Smooth muscle cell (in vitro differentiated cells): ENCODE measurements around the gene SMPDL3A. TPM values are rescaled to one million over a fixed set of nuclear protein-coding genes. Genes with fewer than 3 reads are reported as not detected.
A peak's percentile ranks its signal among the peaks of the same experiment; 100 is the strongest.

Experiments
- DNase-seq: peaks from one replicate; lab custom pipeline; 2025; ENCODE audit not compliant: unreplicated experiment; lab: John Stamatoyannopoulos, UW
- H2AFZ ChIP-seq: fragments of 200-600 bp; sonication (generic); 2 replicates; pipeline ENCODE4 v1.6.0; 2016; ENCODE audit warnings: antibody characterized with exemption, low read depth, mild to moderate bottlenecking
- H3F3A ChIP-seq: fragments of 200-600 bp; sonication (generic); 2 replicates; pipeline ENCODE4 v1.6.0; 2017; ENCODE audit warnings: antibody characterized with exemption, low read depth
- H3K27ac ChIP-seq: fragments of 200-600 bp; sonication (generic); 2 replicates; pipeline ENCODE4 v1.5.1; 2016; ENCODE audit warnings: low read depth, mild to moderate bottlenecking
- H3K27me3 ChIP-seq: fragments of 200-600 bp; sonication (generic); 2 replicates; pipeline ENCODE4 v1.6.1; 2016; ENCODE audit warnings: low read depth, mild to moderate bottlenecking
- H3K36me3 ChIP-seq: fragments of 200-600 bp; sonication (generic); 2 replicates; pipeline ENCODE4 v1.5.1; 2016; ENCODE audit warnings: low read depth
- H3K4me1 ChIP-seq: fragments of 200-600 bp; sonication (generic); 2 replicates; pipeline ENCODE4 v1.5.1; 2016; ENCODE audit warnings: low read depth
- H3K4me2 ChIP-seq: fragments of 200-600 bp; sonication (generic); 2 replicates; pipeline ENCODE4 v1.6.0; 2016; ENCODE audit warnings: mild to moderate bottlenecking
- H3K4me3 ChIP-seq: fragments of 200-600 bp; sonication (generic); 2 replicates; pipeline ENCODE4 v1.5.1; 2016; ENCODE audit warnings: mild to moderate bottlenecking
- H3K79me2 ChIP-seq: fragments of 200-600 bp; sonication (generic); 2 replicates; pipeline ENCODE4 v1.6.0; 2016; ENCODE audit warnings: low read depth, mild to moderate bottlenecking
- H3K9ac ChIP-seq: fragments of 200-600 bp; sonication (generic); 2 replicates; pipeline ENCODE4 v1.6.0; 2016; ENCODE audit warnings: low read depth
- H3K9me3 ChIP-seq: fragments of 200-600 bp; sonication (generic); replicated peaks from 2 replicates; pipeline ENCODE4 v1.5.1; 2016; ENCODE audit warnings: low read depth
- H4K20me1 ChIP-seq: fragments of 200-600 bp; sonication (generic); 2 replicates; pipeline ENCODE4 v1.6.0; 2016; ENCODE audit warnings: low read depth
- WGBS: methylation state at CpG from one replicate; pipeline ENCODE4 v1.1.7; 2016; ENCODE audit warnings: low lambda C conversion rate; 5-methylcytosine and 5-hydroxymethylcytosine counted together
- polyA plus RNA-seq: library from polyadenylated mRNA; unstranded; fragments of >200 nt; fragmentation: Nextera tagmentation; extraction: Ambion mirVana; gene quantifications from 2 replicates; pipeline ENCODE4 v1.2.1, GENCODE V29; 2016
- total RNA-seq: library from RNA; depleted of rRNA; stranded (reverse); fragments of >200 nt; gene quantifications from 2 replicates; pipeline ENCODE4 v1.2.3, GENCODE V29; 2014
- TF ChIP-seq, protein P1 (sequence below): fragments of 200-600 bp; sonication (generic); IDR thresholded peaks from 2 replicates; pipeline ENCODE4 v1.5.1; 2017; ENCODE audit warnings: borderline replicate concordance, mild to moderate bottlenecking, antibody characterized with exemption; ENCODE audit not compliant: insufficient read depth, poor library complexity, severe bottlenecking

Gene SMPDL3A
- total and polyA plus RNA-seq, 2 experiments from 2014 or later: 2.3 to 14.5 TPM

DNA sequence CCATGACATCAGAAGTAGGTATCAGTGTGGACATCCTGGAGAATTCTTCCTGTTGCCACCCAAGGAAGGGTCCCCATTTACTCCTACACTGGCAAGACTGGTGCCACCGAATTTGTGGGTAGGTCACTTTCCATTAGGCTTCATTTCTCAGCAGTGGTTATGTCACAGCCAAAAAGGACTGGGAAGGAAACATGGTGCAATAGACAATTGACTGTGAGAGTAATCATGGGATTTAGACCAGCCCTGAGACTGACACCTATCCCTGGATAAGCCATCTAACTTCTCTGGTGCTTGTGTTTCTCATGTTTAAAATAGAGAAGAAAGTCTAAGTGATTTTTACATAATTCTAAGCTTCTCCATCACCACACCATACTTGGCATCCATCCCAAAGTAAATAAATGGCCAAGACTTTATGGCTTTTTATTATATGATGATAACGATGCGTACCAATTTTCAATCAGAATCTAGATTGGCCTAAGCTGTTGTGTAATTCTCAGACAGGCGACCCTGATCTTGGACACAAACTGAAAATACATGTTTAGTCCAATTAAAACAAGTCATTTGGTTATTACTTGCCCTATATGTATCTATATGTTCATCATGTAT is 10.2 kb downstream of the SMPDL3A start:
- Histone ChIP-seq H3K27me3 (no peaks in the 10 kb centered on the region), H3K79me2 (no peaks in the 10 kb centered on the region), H3K9ac (no peak overlapping the region), H3K4me3 (no peak overlapping the region), H3K4me1 (peaks cover 17% of the 10 kb centered on the region), H3K27ac (peak overlapping the region; percentile 73), H3F3A (peaks cover 29% of the 10 kb centered on the region), H3K4me2 (peak overlapping the region; percentile 52), H3K36me3 (no peaks in the 10 kb centered on the region), H4K20me1 (peaks cover 8% of the 10 kb centered on the region), H2AFZ (no peak overlapping the region), H3K9me3 (no peaks in the 10 kb centered on the region)
- TF ChIP-seq, protein P1, sequence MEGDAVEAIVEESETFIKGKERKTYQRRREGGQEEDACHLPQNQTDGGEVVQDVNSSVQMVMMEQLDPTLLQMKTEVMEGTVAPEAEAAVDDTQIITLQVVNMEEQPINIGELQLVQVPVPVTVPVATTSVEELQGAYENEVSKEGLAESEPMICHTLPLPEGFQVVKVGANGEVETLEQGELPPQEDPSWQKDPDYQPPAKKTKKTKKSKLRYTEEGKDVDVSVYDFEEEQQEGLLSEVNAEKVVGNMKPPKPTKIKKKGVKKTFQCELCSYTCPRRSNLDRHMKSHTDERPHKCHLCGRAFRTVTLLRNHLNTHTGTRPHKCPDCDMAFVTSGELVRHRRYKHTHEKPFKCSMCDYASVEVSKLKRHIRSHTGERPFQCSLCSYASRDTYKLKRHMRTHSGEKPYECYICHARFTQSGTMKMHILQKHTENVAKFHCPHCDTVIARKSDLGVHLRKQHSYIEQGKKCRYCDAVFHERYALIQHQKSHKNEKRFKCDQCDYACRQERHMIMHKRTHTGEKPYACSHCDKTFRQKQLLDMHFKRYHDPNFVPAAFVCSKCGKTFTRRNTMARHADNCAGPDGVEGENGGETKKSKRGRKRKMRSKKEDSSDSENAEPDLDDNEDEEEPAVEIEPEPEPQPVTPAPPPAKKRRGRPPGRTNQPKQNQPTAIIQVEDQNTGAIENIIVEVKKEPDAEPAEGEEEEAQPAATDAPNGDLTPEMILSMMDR: no peak
- DNase-seq: no peak
- 85% methylated on average over 4 of the region's 4 CpGs for WGBS

DNA sequence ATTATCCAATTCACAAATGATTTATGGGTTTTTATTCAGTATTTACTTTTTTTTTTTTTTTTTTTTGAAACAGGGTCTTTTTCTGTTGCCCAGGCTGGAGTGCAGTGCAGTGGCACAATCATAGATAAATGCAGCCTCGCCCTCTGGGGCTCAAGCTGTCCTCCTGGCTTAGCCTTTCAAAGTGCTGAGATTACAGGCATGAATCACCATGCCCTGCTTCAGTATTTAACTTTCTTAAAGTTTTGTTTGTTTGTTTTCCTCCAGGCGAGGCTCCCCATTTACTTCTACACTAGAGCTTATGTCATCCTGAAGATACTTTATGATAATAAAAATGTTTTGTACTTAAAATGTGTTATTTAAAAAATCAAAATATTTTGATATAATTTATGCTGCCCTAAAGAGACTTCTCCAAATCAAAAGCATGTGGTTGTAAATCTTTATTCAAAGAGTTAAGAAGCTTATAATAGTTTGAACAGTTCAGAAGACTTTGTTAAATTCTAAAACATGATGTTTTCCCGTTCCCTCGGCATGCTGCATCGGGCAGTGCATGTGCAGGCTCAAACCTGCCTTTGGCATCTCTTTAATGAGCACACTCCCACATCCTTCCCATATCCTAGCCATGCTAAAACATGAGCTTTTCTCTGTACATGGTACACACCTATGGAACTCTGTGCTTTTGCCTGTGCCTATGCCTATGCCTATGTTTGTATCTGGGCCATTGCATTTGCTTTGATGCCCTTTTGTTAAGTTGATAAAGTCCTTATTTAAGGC is 11.0 kb downstream of the SMPDL3A start:
- Histone ChIP-seq H2AFZ (no peak overlapping the region), H3K79me2 (no peaks in the 10 kb centered on the region), H3K4me2 (peak overlapping the region; percentile 52), H3K27ac (peak overlapping the region; percentile 73), H3K27me3 (no peaks in the 10 kb centered on the region), H3K9me3 (no peaks in the 10 kb centered on the region), H4K20me1 (peaks cover 8% of the 10 kb centered on the region), H3K36me3 (no peaks in the 10 kb centered on the region), H3K4me1 (peaks cover 17% of the 10 kb centered on the region), H3K9ac (no peak overlapping the region), H3F3A (peaks cover 29% of the 10 kb centered on the region), H3K4me3 (no peak overlapping the region)
- DNase-seq: no peak
- 8% methylated on average over 5 of the region's 5 CpGs for WGBS
- TF ChIP-seq, protein P1: no peak

DNA sequence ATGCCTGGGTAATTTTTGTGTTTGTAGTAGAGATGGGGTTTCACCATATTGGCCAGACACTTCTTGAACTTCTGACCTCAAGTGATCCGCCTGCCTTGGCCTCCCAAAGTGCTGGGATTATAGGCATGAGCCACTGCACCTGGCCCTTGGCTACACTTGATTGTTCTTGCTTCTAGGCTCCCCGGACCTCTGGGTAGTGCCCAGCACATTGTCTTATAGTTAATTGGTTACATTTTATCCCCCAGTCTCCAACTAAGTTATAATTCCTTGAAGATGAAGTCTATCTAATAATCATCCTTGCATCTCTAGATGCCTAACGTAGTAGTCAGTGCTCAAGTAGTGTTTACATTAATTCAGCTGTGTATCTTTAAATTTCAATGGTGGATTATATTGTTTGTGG is 11.8 kb downstream of the SMPDL3A start:
- DNase-seq: no peak
- no peak overlapping the region for H2AFZ ChIP-seq
- no peaks in the 10 kb centered on the region for H3K27me3 ChIP-seq

More for the DNA sequence above, 11.8 kb downstream of the SMPDL3A start:
- no peaks in the 10 kb centered on the region for H3K36me3 ChIP-seq
- peaks cover 17% of the 10 kb centered on the region for H3K4me1 ChIP-seq
- WGBS: 82% methylated on average over 3 of the region's 3 CpGs
- no peak overlapping the region for H3K9ac ChIP-seq
- no peak overlapping the region for H3K4me3 ChIP-seq
- H3K79me2 ChIP-seq: no peaks in the 10 kb centered on the region
- TF ChIP-seq, protein P1: no peak
- H3K9me3 ChIP-seq: no peaks in the 10 kb centered on the region
- peaks cover 29% of the 10 kb centered on the region for H3F3A ChIP-seq
- peaks cover 8% of the 10 kb centered on the region for H4K20me1 ChIP-seq
- H3K27ac ChIP-seq: peak overlapping the region; percentile 73
- peak overlapping the region; percentile 52 for H3K4me2 ChIP-seq
